AG20443 (cell line): ENCODE measurements around the gene RNF141.

Experiments
- DNase-seq: peaks from one replicate; pipeline ENCODE4 v3.0.0; 2012; ENCODE audit warnings: low spot score, mixed read lengths

RNF141 gene

GRCh38 chr11:10561043-10561818 is 20.2 kb upstream of the RNF141 start:
- DNase-seq: no peak

- DNase-seq: no peak
These were observed 17.3 kb upstream of the RNF141 start for GRCh38 chr11:10558288-10558687.

- no peak for DNase-seq
These were observed 15.6 kb upstream of the RNF141 start for GRCh38 chr11:10556590-10556989.

GRCh38 chr11:10551845-10552352 is 10.9 kb upstream of the RNF141 start:
- no peak for DNase-seq

GRCh38 chr11:10551290-10551592 is 10.3 kb upstream of the RNF141 start:
- no peak for DNase-seq

- DNase-seq: peak; percentile 35
These were observed 9.7 kb upstream of the RNF141 start for GRCh38 chr11:10550503-10551289.

GRCh38 chr11:10544491-10545465 is 3.8 kb upstream of the RNF141 start:
- DNase-seq: no peak

- DNase-seq: no peak
These were observed 2.8 kb upstream of the RNF141 start for GRCh38 chr11:10543782-10544181.

GRCh38 chr11:10542776-10543175 is 1.8 kb upstream of the RNF141 start:
- no peak for DNase-seq

GRCh38 chr11:10541561-10541930 is 559 bp upstream of the RNF141 start:
- no peak for DNase-seq

GRCh38 chr11:10540546-10540914 is 457 bp downstream of the RNF141 start:
- DNase-seq: no peak

- no peak for DNase-seq
These were observed 1.6 kb downstream of the RNF141 start for GRCh38 chr11:10539339-10539738.

GRCh38 chr11:10538924-10539323 is 2.1 kb downstream of the RNF141 start:
- no peak for DNase-seq

- no peak for DNase-seq
These were observed 3.4 kb downstream of the RNF141 start for GRCh38 chr11:10537600-10537999.

GRCh38 chr11:10534316-10534715 is 6.7 kb downstream of the RNF141 start:
- DNase-seq: no peak

GRCh38 chr11:10533323-10533722 is 7.7 kb downstream of the RNF141 start:
- no peak for DNase-seq

- no peak for DNase-seq
These were observed 8.5 kb downstream of the RNF141 start for GRCh38 chr11:10532526-10532925.

- DNase-seq: no peak
These were observed 11.7 kb downstream of the RNF141 start for GRCh38 chr11:10529279-10529678.

- no peak for DNase-seq
These were observed 12.9 kb downstream of the RNF141 start for GRCh38 chr11:10528121-10528520.

GRCh38 chr11:10526974-10527918 is 13.7 kb downstream of the RNF141 start:
- no peak for DNase-seq

- DNase-seq: no peak
These were observed 16.5 kb downstream of the RNF141 start for GRCh38 chr11:10524471-10524870.
